A673 (cell line): ENCODE measurements around the gene RTP3.

ENCODE experiments used
- EZH2 ChIP-seq: fragments of 200-600 bp; sonication (generic); IDR thresholded peaks from 2 replicates; pipeline ENCODE4 v1.6.1; 2017; ENCODE audit warnings: borderline replicate concordance, low read depth, mild to moderate bottlenecking, mixed read lengths, antibody characterized with exemption, low read length; ENCODE audit not compliant: poor library complexity, severe bottlenecking
- TF ChIP-seq, protein P1 (sequence below): fragments of 300-800, 200-600 bp; sonication (generic); conservative IDR thresholded peaks from 2 replicates; pipeline ENCODE4 v1.5.1; 2017; ENCODE audit warnings: low read depth, mild to moderate bottlenecking, antibody characterized with exemption, low read length, moderate library complexity, mixed read lengths

DNA sequence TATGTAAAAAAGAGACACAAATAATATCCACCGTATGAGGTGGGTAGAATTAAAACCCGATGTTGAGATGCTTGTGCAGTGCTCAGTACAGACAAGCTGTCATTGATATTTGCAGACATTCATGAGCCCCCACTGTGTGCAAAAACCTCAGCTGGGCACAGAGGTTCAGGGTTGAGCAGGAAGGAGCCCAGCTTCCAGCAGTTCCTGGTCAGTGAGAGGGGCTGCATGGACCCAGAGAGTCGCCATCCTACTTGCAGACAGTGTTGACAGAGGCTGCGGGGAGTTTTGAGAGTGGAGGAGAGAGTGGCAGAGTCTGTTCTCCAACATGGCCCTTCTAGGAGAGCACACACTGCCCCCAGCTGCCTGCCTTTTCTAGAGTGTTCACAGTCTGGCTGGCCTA lies 26.9 kb upstream of the RTP3 start:
- TF ChIP-seq, protein P1, sequence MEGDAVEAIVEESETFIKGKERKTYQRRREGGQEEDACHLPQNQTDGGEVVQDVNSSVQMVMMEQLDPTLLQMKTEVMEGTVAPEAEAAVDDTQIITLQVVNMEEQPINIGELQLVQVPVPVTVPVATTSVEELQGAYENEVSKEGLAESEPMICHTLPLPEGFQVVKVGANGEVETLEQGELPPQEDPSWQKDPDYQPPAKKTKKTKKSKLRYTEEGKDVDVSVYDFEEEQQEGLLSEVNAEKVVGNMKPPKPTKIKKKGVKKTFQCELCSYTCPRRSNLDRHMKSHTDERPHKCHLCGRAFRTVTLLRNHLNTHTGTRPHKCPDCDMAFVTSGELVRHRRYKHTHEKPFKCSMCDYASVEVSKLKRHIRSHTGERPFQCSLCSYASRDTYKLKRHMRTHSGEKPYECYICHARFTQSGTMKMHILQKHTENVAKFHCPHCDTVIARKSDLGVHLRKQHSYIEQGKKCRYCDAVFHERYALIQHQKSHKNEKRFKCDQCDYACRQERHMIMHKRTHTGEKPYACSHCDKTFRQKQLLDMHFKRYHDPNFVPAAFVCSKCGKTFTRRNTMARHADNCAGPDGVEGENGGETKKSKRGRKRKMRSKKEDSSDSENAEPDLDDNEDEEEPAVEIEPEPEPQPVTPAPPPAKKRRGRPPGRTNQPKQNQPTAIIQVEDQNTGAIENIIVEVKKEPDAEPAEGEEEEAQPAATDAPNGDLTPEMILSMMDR, result no peak
- no peak for TF ChIP-seq EZH2
